Measurements from ENCODE around the gene PRSS16.
"Not testable (repeated sequence)": the region's sequence is repeated elsewhere in the genome, so short reads cannot be mapped to it uniquely, and the experiment has no call there.

Gene PRSS16

DNA sequence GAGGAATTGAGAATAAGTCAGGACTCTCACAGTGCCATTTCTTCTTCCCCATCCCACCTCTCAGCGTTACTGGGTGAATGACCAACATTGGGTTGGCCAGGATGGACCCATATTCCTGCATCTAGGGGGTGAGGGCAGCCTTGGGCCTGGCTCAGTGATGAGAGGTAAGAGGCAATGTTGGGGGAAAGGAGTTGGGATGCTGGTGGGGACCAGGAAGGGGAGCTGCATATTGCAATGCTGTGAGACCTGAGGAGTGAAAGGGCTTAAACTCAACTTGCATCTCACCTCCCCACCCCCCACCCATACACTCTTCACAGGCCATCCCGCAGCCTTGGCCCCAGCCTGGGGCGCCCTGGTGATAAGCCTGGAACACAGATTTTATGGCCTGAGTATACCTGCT, 1.3 kb downstream of the PRSS16 start:
- no peak for DNase-seq

DNA sequence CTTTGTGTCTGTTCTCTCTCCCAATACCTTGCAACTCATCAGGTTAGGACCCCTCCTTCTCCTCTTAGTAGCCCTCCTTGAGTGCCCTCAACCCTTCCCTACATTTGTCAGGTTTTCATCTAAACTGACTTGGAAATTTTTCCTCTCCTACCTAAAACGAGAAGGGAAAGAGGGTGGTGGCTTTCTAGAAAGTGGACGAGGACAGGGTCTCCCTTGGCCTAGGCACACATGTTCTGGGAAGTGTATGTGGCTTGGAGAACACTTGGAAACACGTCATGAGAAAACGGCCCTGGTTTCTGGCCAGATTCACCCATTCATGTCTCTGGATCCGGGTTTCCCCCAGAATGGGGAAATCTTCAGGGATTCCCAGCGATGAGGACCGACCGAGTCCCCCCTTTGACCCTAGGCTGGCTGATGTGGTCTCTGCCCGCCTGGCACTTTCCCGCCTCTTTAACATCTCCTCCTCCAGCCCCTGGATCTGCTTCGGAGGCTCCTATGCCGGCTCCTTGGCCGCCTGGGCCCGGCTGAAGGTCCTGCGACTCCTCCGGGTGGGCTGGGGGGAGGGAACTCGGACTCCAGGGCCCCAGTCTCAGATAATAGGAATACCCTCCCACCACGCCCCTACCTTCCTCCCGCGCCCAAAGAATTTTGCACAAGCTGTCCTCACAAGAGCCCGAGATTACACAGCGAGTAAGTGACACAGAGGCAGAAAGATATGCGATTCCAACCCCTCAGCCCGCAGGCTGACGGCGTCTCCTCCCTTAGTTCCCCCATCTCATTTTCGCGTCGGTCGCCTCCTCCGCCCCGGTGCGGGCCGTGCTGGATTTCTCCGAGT, 3.0 kb downstream of the PRSS16 start:
- no peak for DNase-seq

DNA sequence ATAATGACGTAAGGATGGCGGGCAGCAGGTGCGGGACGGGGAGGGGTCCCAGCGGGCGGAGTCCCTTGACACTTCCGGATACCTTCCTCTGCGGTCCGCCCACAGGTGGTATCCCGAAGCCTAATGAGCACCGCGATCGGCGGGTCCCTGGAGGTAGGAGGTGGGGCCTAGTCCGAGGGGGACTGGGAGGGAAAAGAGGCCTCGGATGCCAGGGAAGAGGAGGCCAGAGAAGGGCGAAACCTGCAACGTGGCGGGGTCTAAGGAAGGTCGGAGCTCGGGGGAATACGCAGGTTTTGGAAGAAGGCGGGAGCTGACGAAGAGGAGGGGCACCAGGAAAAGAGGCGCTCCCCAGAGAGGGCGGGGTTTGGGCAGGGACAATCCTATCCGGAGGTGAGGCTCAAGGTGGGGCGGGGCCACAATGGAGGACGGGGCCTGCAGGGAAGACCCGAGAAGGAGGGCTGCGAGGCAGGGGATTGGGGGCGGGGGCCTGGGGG, 3.7 kb downstream of the PRSS16 start:
- peak; percentile 61 for DNase-seq

DNA sequence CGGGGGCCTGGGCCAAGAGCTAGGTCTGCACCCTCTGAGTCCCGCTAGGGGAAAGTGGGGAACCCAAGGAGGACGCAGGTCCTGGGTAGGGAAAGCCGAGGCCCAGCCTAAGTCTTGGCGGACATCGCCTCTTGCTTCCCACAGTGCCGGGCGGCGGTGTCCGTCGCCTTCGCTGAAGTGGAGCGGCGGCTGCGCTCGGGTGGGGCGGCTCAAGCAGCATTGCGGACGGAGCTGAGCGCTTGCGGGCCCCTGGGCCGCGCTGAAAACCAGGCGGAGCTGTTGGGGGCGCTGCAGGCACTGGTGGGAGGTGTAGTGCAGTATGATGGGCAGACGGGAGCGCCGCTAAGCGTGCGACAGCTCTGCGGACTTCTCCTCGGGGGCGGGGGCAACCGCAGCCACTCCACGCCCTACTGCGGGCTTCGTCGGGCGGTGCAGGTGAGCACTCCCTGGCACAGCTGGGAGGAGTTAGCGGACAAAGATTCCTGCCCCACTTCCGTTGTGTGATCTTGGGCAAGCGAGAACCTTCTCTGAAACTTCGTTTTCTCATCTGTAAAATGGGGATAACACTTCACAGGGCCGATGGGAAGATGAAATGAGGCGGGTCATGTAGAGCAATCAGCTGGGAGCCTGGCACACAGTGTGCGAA, 4.2 kb downstream of the PRSS16 start:
- DNase-seq: peak; percentile 59

DNA sequence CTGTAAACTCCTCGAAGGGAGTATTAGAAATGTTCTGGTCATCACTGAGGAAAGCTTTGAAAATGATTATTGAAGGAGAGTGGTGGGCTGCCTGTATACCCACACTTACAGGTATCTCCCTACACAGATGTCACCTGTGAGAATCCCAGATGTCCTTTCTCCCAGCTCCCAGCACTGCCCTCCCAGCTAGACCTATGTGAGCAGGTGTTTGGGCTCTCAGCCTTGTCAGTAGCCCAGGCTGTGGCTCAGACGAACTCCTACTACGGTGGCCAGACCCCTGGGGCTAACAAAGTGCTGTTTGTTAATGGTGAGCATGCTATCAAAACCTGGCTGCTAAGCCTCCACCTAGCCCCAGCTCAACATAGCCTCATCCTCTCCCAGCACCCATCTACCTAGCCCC, 7.1 kb downstream of the PRSS16 start:
- DNase-seq: no peak

DNA sequence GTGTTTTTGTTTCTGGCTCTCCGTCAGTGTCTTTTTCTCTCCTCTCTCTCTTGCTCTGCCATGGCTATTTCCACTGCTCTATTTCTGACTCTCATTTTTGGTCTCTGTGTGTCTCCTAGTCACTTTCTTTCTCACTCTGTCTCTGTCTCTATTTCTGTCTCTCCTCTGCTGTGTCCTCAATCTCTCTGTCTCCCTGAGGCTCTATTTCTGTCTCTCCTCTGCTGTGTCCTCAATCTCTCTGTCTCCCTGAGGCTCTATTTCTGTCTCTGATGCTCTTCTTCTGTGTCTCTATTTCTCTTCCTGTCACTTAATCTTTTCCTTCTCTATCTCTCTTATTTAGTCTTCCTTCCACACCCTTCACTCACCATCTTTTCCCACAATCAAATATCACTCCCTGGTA, 8.4 kb downstream of the PRSS16 start:
- DNase-seq: no peak

DNA sequence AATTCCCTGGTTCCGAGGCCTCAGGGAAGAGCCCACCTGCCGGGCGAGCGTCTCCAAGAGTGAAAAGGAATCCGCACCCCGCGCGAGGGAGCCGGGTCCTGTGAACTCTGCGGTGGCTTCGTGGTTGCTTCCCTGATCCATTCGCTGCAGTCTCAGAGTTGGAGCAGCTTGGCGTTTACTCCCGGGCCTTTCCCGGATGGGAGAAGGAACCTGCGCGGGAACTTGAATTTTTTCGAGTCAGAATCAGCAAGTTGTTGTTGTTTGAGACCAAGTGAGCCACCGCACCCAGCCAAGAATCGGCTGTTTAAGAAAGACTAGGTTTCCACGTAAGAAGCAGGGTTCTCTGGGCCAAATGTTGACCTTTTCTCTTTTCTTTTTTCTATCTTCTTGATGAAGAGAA, 12.9 kb downstream of the PRSS16 start:
- no peak for DNase-seq

DNA sequence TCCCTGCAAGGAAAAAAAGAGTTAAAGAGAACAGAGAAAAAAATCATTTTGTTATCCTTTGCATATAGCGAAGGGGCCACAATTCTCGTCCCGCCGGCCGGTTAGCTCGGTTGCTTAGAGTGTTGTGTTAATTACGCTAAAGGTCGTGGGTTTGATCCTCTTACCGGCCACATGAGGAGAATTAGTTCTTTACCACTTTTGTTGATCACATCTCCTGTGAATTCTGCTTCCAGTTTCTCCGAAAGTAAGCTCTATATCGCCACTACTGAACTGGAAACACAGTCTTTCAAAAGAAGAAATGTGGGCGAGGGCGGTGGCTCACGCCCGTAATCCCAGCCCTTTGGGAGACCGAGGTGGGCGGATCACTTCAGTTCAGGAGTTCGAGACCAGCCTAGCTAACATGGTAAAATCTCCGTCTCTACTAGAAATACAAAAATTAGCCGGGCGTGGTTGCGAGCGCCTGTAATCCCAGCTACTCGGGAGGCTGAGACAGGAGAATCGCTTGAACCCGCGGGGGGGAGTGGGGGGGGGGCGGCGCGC, 13.4 kb downstream of the PRSS16 start:
- no peak for DNase-seq

DNA sequence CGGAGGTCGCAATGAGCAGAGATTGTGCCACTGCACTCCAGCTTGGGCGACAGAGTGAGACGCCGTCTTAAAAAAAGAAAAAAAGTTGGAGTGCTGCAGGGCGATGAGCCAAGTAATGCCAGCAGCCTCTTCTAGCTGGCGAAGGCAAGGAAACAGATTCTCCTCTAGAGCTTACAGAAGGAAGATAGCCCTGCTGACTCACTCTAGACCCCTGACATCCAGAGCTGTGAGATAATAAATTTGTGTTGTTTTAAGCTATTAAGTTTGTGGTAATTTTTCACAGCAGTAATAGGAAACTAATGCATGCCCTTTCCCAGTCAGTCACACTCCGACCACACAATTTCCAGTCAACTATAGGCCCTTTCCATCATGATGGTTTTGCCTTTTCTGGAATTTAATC, 16.4 kb downstream of the PRSS16 start:
- DNase-seq: no peak

DNA sequence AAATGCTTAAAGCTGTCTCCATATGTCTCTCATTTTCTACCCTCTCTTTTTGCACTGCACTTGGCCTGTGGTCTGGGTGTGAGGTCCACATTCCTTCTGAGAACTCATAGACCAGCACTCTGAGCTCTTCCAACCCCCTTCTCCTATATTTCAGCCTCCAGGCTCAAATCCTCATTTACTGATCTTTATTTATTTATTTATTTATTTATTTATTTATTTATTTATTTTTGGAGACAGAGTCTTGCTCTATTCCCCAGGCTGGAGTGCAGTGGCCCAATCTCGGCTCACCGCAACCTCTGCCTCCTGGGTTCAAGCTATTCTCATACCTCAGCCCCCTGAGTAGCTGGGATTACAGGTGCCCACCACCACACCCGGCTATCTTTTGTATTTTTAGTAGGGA, 19.5 kb downstream of the PRSS16 start:
- not testable (repeated sequence) for DNase-seq

DNA sequence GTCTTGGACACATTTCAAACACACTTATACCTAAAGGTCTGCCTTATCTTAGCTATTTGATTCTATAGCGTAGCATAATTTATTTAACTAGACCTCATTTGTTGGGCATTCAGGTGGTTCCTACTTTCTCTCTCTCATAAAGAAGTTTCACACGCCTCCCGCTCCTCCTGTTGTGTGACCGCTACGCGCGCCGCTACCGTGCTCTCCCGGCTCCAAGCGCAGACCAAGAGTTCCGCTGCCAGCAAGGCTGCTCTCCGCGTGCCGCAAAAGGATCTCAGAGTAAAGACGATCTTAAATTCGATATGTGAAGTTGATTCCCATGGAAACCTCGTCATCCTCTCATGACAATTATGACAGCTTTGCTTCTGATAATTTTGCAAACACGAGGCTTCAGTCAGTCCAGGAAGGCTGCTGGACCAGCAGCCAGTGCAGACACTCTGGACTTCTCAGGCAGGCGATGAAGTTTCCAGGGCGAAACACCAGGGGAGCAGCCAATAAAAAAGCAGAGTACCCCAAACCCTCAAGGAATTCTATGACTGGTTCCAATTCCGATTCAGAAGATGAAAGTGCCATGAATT, 20.4 kb downstream of the PRSS16 start:
- DNase-seq: no peak

DNA sequence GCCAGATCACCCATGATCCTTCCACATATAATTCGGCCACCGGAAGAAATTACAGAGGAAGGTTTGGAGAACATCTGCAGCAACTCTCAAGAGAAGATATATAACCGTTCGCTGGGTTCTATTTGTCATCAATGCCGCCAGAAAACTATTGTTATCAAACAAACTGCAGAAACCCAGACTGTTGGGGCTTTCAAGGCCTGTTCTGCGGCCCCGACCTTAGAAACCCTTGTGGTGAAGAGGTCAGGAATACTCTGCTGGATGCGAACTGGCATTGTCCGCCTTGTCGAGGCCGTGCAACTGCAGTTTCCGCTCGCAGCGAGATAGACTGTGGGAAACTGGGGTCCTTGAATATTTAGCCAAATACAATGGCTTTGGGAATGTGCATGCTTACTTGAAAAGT, 21.3 kb downstream of the PRSS16 start:
- DNase-seq: no peak

DNA sequence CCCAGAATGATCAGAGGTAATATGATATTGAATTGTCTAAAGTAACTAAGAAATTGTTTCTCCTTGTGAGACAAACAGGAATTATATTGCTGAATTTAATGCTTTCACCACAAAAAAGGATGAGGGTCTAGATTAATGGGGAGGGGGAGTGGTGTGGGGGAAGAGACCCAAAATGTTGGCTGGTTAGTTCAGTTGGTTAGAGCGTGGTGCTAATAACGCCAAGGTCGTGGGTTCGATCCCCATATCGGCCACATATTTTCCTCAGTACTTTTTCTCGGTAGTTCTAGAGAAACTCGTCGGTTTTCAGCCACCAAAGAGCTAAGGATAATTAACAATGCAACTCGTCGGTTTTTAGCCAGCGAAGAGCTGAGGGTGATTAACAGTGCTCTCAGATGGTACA, 26.3 kb downstream of the PRSS16 start:
- no peak for DNase-seq

DNA sequence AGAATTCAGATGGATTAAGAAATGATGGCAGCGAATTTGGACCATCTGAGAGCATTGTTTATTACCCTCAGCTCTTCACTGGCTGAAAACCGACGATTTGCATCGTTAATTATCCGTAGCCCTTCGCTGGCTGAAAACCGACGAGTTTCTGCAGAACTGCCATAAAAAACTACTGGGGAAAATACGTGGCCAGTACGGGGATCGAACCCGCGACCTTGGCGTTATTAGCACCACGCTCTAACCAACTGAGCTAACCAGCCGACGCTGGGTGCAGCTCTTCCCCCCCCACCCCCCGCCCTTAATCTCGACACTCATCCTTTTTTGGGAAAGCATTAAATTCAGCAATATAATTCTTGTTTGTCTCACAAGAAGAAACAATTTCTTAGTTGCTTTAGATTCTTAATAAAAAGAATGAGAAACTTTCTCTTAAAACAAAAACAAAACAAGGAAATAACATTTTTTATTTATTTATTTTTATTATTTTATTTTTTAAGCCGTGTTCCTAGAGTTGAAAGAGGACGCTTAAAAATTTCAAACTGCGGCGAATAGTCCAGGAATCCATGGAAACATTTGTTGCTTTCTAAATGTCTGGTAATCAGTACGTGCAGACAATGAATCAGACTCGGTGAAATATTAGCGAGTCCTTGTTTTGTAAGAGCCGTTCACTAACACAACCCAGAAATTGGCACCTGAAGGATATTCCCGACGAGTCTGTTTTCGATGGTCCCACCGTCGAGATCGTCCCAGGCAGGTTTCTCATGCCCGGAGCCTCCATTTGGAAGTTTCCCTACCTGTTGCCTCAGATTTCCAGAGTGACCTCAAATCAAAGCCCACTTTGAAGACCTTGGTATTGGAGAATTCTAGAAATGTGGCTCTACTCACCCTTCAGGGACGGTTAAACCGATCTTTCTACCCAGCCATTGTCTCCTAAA, 27.8 kb downstream of the PRSS16 start:
- DNase-seq: no peak

DNA sequence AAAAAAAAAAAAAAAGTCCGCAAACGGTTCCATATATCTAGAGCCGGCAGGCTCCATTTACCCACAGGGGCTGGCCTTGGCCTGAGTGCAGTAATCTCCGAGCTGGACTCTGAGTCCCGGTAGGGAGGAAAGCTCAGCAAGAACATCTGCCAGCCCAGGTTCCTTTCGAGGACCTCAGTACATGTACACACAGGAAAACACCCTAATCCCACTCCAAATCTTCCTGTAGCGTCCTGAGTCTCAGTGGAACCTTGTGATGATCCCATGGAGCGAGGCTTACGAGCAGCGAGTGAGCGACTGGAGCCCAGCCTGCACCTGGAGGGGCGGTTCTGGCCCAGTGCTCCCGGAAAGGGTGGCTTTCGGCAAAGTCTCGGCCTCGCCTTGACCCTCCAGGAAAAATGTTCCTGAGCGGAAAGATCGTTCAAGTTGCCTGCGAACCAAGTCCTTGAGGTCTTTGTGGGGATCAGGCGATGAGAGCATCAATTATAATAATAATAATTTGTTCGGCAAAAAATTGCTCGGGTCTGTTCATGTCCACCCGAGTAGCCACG, 32.1 kb downstream of the PRSS16 start:
- no peak for DNase-seq

DNA sequence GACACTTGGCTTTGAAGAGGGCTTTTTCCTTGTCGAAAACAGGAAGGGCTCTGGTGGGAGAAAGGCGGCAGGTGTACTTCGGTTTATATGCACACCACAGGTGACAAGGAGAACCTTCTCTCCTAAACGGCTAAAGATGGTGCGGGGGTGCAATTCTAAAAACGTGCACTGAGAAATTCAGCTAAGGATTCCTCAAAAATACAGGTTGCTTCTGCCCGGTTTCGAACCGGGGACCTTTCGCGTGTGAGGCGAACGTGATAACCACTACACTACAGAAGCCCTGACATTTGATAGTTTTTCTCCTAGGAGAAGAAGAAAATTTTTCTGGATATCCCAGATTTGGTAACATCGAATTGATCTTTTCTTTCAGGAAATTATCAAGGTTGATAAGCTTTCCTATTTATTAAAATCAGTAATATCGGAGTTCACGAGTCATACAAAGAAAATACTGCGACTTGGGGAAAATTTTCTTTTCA, 32.6 kb downstream of the PRSS16 start:
- no peak for DNase-seq

DNA sequence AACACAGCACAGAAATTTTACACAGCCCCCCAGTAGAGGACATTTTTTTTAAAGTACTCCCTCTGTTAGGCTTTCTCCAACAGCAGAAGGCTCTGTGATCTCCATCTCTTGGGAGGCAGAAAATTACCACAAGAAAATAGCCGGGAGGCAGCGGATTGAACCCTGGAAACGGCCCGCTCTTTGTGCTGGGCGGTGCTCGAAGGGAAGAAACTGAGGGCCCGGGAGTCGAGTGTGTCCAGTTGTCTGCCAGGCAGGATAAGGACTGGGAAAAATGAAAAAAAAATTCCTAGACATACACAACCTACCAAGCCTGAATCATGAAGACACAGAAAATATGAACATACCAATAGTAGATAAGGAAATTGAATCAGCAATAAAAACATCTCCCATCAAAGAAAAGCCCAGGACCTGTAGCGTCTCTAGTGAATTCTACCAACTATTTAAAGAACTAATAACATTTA, 33.1 kb downstream of the PRSS16 start:
- DNase-seq: no peak

DNA sequence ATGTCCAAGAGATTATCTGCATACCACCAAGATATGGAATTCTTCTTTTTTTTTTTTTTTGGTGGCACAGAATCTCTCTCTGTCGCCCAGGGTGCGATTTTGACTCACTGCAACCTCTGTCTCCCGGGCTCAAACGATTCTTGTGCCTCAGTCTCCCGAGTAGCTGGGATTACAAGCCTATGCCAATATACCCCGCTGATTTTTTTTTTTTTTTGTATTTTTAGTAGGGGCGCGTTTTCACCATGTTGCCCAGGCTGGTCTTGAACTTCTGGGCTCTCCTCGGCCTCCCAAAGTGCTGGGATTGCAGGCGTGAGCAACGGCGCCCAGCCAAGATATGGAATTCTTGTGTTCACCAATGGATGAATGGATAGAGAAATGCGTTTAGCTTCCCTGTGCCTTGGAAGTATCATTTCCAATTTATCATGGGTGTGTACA, 33.6 kb downstream of the PRSS16 start:
- DNase-seq: no peak

DNA sequence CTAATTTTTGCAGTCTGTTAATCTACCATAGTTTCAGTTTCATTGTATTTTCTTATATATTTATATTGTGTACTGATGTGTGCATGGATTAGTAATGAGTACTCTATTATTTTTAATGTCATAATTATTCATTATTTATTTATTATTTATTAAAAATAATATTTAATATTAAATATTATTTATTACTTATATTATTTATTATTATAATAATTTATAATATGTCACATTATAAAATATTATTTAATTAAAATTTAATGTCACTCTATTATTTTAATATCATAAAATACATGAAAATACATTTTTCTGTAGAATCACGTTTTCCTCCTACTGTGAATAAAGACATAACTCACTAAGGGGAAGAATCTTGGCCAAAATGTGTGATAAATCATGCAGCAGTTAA, 34.1 kb downstream of the PRSS16 start:
- DNase-seq: no peak

DNA sequence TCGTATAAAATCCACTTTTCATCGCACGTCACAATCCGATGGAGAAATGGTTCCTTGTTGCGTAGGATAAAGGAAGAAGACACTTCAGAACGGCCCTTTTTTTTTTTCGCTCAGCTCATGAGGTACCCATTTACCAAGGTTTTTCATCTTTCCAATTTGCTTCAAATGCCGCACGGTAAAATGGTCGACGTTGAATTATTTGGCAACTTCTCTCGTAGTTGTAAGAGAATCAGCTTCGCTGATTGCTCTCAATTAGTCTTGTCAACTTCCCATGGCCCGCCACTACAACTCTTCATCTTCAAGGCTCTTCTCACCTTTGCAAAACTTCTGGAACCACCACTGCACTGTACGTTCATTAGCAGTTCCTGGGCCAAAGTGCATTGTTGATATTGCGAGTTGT, 35.8 kb downstream of the PRSS16 start:
- no peak for DNase-seq

DNA sequence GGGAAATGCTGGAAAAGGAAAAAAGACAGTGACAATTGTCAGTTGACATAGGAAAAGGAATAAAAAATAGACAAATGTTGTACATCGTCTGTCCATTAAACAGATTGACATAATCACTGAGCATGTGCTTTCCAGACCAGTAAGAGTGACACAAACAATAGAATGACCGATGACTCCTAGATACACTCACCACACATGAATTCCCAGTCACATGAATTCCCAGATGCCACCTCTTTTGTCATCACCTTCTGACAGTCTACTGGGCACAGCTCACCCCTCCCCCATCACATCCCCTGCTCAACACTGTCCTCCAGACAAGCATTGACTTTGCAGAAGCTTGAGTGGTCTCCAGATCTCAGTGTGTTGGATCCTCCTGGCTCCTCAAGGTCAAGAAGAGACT, 38.6 kb downstream of the PRSS16 start:
- DNase-seq: no peak

DNA sequence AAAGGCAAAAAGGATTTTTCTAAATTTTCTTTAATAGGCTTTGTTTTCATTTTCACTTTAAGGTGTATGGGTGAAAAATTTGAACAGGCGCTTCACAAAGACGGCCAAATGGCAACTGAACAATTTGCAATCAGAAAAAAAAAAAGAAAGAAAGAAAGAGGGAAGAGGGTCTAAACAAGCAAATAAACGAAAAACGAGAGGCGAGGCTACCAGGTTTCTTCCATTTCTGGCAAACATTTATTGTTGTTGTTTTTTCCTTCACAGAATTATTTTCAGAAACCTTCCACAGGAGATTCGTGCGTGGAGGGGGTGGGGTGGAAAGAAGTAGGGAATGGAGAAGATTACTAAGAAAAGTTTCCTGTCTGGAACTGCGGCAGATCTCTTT, 40.2 kb downstream of the PRSS16 start:
- DNase-seq: no peak

All from activated CD8-positive, alpha-beta memory T cell treated with anti-CD3 and anti-CD28 coated beads, Interleukin-2, amount 50 U/mL, for 4 hours (primary cell).